Measurements from ENCODE around the gene CCDC149.

Gene CCDC149

DNA sequence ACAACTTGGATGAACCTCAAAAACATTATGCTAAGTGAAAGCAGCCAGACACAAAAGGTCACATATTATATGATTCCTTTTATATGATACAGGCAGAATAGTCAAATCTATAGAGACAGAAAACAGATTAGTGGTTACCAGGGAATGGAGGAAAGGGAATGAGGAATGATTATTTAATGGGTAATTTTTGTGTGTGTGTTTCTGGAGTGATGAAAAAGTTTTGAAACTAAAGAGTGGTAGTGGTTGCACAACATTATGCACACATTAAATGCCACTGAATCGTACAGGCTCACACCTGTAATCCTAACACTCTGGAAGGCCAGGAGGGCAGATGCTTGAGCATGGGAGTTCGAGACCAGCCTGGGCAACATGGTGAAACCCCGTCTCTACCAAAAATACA is 137.1 kb downstream of the CCDC149 start:
- no peak for DNase-seq (ENCODE audit: low read depth)

DNA sequence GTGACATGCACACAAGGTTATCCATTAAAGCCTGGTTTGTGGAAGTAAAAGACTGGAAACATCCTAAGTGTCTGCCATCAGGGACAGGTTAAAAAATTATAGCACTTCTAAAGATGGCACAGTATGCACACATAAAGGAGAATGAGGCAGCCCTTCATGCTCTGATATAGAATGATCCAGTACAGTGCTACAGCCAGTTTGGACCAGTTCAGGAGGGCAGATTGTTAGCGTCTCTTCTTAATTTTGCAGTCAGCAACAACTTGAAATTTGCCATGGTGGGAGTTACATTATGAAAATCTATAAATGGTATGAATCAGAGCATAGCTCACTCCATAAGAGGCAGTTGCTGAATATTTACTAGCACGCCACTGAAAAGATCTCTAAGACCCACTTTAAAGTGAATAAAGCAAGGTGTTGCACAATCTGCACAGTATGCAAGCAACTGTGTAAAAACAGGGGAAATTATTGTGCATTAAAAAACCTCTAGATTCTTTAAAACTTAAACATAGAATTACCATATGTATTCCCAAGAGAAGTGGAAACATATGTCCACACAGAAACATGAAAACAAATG is 137.7 kb downstream of the CCDC149 start:
- no peak for DNase-seq (ENCODE audit: low read depth)

GRCh38 chr4:24774452-24774851 is 138.4 kb downstream of the CCDC149 start:
- no peak for DNase-seq (ENCODE audit: low read depth)

DNA sequence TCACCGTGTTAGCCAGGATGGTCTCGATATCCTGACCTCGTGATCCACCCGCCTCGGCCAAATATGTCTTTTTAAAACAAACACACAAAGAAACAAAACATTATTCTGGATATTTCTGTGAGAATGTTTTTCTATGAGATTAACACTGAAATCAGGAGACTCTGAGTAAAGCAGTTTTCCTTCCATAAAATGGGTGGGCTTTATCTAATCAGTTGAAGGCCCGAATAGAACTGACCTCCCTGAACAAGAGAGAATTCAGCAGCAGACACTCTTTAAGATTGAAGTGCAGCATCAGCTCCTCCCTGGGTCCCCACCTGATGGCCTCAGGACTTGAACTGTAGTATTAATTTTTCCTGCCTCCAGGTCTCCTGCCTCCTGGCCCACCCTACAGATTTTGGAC is 139.9 kb downstream of the CCDC149 start:
- DNase-seq (ENCODE audit: low read depth), result no peak

GRCh38 chr4:24772061-24772705 is 140.7 kb downstream of the CCDC149 start:
- DNase-seq (ENCODE audit: low read depth), result no peak

GRCh38 chr4:24771241-24771640 is 141.6 kb downstream of the CCDC149 start:
- DNase-seq (ENCODE audit: low read depth), result no peak

DNA sequence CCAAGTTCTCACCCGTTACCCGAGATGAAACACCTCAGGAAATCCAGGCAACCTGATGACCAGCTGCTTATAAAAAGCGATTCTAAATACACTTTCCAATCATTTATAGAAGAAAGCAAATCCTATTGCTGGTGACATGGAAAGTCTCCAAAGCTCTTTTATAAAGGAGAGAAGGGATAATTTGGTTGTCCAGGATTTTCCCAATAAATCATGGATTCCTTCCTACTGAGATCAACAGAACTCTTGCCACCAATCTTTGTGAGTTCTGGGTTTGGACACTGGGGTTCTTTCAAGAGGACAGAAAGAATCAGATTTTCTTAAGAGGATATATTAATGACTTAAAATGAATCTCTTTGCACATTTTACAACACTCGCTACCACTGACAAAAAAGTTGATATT is 142.2 kb downstream of the CCDC149 start:
- DNase-seq (ENCODE audit: low read depth), result no peak

GRCh38 chr4:24770032-24770584 is 142.7 kb downstream of the CCDC149 start:
- DNase-seq (ENCODE audit: low read depth), result no peak

DNA sequence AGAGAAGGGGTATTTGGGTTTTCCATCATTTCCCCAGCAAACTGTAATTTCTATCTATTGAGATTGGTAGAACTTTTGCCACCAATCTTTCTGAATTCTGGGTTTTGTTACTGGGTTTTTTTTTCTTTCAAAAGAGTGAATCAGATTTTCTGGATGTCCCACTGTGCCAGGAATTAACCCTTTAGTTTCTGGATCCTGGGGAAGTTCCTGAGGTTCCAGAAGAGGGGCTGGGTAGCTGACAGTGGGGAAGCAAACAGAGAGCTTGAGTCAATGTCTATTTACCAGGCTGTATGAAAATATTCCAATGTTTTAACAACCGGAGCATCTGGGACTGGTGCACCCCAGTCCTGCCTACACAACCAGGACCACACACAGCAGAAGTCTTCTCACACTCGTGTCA is 143.3 kb downstream of the CCDC149 start:
- no peak for DNase-seq (ENCODE audit: low read depth)

- no peak for DNase-seq (ENCODE audit: low read depth)
Measured at GRCh38 chr4:24768604-24769003, 144.2 kb downstream of the CCDC149 start.

- no peak for DNase-seq (ENCODE audit: low read depth)
Measured at GRCh38 chr4:24768006-24768405, 144.8 kb downstream of the CCDC149 start.

DNA sequence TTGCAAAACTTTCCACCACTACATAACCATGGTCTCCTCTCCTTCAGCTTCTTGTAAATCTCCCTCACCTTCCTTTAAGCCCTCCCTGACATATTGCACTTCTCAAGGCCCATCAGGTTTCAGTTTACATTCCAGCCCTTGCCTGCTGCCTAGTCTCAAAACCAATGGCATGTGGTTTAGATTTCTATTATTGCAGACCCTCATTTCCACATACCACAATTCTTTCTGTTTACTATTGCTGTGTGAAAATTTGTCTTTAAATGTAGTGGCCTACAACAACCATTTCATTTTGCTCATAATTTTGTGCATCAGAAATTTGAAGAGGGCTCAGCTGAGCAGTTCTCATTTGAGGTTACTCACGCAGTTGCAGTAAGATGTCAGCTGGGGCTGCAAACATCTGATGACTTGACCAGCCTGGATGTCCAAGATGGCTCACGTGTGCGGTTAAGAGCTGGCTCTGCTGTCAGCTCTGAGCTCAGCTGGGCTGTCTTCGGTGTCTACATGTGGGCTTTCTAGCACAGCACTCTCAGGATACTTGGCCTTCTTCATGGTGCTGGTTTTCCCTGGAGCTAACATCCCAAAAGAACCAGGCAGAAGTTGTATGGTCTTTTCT is 147.4 kb downstream of the CCDC149 start:
- no peak for DNase-seq (ENCODE audit: low read depth)

DNA sequence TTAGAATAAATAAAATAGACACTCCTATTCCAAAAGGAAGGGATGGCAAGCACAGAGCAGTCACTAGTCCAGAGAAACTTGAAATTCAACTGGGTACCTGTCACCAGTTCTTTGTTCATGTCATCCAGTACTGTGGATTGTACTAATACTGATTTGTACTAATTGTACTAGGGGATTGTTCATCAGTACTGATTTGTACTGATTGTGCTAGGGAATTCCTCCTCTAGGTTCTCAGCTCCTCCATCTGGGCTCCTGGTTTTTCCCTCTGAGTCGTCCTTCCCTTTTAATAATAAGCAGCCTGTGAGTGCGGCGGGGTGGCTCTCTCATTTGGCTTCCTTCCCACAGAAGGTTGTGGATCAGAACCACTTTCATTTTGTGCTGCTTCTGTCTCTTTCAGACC is 148.5 kb downstream of the CCDC149 start:
- no peak for DNase-seq (ENCODE audit: low read depth)

DNA sequence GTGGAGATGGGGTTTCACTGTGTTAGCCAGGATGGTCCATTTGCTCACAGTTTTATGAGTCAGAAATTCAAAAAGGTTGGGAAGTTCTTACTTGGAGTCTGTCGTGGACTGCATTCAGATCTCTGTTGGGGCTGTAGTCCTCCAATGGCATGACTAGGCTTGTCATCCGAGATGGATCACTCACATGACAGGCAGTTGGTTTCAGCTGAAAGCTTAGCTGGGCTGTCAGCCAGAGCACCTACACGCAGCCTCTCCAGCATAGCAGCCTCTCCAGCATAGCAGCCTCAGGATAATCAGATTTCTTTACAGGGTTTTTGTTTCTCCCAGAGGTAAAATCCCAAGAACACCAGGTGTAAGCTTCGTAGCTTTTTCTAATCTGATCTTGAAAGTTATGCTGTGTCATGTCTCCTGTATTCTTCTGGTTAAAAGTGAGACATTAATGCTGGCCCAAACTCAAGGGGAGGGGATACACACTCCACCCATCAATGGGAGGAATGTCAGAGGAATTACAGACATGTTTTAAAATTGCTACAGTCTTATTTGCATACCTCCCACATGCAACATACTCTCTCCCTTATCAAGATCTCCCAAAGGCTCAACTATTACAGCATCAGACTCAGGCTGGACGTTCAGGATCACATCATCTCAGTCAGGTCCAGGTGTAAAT is 149.1 kb downstream of the CCDC149 start:
- no peak for DNase-seq (ENCODE audit: low read depth)
